Endometrial microvascular endothelial cells (primary cell): ENCODE results near the gene C7orf57. TPM values are rescaled to one million over a fixed set of nuclear protein-coding genes. Genes with fewer than 3 reads are reported as not detected.
"Not testable (repeated sequence)": the region's sequence is repeated elsewhere in the genome, so short reads cannot be mapped to it uniquely, and the experiment has no call there.

Experiments used
- in situ Hi-C: cut with HindIII; loops from 2 replicates; pipeline ENCODE4 v1.10.0; 2017; ENCODE audit warnings: low sequenced_read_pairs, low pct_unique_long_range_greater_than_20kb; ENCODE audit errors: inconsistent ontology term
- total RNA-seq: library from RNA; depleted of rRNA; stranded (reverse); fragments of >200 nt; gene quantifications from one replicate; pipeline ENCODE4 v1.2.3, GENCODE V29; 2015; ENCODE audit errors: inconsistent ontology term

C7orf57 gene
- total RNA-seq = not detected

- in situ Hi-C loops = no loop called here
Observed at GRCh38 chr7:48035301-48035966, at the start of gene C7orf57. Gene C7orf57 (plus strand): TSS chr7:48035543. CDS start chr7:48036309, 766 bp downstream.

DNA sequence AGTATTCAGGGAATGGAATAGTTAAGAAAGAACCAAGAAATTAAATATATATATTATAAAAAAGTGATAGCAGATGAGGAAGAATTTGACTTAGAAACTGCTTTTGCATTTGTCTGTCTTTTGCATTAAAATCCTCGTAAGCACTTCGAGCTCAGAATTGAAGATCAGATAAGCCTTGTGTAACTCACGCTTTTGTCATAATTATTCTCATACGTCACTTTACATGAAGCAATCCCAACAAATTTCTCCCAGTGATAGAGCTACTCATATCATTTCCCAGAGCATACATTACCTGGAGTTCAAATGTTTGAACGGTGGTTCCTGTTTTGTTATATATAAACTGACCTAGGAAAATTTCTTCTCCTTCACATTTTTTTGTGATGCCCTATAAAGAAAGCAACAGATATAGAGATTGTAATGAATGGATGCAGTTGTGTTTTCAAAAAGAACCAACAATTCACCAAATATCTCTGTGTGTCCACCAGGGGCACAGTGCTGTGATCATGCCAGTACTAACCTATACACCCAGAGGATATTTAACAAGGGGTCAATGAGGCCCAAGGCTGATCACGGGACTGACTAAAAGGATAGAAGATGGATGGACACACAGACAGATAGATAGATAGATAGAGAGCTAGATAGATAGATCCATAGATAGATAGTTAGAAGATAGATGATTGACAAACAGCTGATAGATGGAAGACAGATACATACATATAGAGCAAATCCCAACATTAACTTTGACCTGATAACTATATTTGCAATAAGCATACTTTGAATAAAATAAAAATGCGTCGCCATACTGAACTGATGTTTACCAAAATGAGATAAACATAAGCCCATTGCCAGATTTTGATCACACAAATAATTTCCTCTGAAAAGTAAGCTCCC is 46.6 kb upstream of the C7orf57 start:
- in situ Hi-C loops = loop anchor here (25.0 kb wide), 1 partner anchor 99 kb away; the partner anchor contains the start of gene UPP1

DNA sequence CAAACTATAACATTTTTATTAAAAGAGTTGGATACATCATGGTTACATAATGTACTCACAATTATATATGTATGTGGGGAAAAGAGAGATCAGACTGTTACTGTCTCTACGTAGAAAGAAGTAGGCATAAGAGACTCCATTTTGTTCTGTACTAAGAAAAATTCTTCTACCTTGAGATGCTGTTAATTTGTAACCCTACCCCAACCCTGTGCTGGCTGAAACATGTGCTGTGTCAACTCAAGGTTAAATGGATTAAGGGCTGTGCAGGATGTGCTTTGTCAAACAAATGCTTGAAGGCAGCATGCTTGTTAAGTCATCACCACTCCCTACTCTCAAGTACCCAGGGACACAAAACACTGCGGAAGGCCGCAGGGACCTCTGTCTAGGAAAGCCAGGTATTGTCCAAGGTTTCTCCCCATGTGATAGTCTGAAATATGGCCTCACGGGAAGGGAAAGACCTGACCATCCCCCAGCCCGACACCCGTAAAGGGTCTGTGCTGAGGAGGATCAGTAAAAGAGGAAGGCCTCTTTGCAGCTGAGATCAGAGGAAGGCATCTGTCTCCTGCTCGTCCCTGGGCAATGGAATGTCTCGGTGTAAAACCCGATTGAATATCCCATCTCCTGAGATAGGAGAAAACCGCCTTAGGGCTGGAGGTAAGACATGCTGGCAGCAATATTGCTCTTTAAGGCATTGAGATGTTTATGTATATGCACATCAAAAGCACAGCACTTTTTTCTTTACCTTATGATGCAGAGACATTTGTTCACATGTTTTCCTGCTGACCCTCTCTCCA is 45.5 kb upstream of the C7orf57 start:
- in situ Hi-C loops = loop anchor here (25.0 kb wide), 1 partner anchor 97 kb away; the partner anchor contains the start of gene UPP1

GRCh38 chr7:47990592-47990991 is 44.8 kb upstream of the C7orf57 start:
- in situ Hi-C loops = loop anchor here (25.0 kb wide), 1 partner anchor 97 kb away; the partner anchor contains the start of gene UPP1

GRCh38 chr7:47991270-47991669 is 44.1 kb upstream of the C7orf57 start:
- in situ Hi-C loops = loop anchor here (25.0 kb wide), 1 partner anchor 96 kb away; the partner anchor contains the start of gene UPP1

GRCh38 chr7:47991741-47992311 is 43.5 kb upstream of the C7orf57 start:
- in situ Hi-C loops = loop anchor here (25.0 kb wide), 1 partner anchor 95 kb away; the partner anchor contains the start of gene UPP1

GRCh38 chr7:47992446-47992845 is 42.9 kb upstream of the C7orf57 start:
- in situ Hi-C loops = loop anchor here (25.0 kb wide), 1 partner anchor 95 kb away; the partner anchor contains the start of gene UPP1

GRCh38 chr7:47999413-47999812 is 35.9 kb upstream of the C7orf57 start:
- in situ Hi-C loops = loop anchor here (25.0 kb wide), 1 partner anchor 88 kb away; the partner anchor contains the start of gene UPP1

- in situ Hi-C loops = not testable (repeated sequence)
Observed at GRCh38 chr7:48000164-48000563, 35.2 kb upstream of the C7orf57 start.

- in situ Hi-C loops = no loop called here
Observed at GRCh38 chr7:48004032-48004431, 31.3 kb upstream of the C7orf57 start.

DNA sequence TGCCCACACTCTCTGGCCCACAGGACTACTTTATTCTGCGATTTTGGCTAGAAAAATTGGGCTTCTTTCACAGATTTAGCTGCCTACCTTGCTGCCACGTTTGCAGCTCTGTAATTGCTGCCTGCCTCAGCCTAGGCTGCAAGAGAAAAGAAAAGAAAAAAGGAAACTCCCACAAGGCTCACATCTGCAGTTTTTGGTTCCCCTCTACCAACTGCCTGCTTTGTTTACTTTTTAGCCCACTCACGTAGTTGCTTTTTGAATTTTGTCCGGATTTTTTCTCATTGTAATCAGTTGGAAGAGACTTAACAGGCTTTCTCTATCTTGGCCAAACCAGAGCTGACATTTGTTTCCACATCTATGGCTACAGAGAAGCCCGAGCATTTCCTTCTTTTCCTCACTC is 30.7 kb upstream of the C7orf57 start:
- in situ Hi-C loops = no loop called here

DNA sequence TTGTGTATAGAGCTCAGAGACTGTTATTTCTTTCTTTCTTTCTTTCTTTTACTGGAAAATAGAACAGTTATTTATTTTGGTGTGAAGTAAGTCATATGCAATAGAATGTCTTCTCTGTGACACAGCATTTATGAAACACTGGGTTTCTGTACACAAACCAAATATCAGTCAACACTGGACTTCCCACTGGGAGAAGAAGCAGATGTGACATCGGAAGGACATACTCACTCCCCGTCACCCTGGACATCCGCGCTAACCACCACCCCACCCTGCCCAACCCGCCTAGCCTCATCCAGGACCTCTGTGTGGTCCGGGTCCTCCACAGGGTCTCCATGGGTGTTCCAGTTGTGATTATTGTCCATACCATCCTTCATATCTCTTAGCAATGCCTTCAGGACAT is 28.5 kb upstream of the C7orf57 start:
- in situ Hi-C loops = no loop called here

- in situ Hi-C loops = no loop called here
Observed at GRCh38 chr7:48009257-48009656, 26.1 kb upstream of the C7orf57 start.

DNA sequence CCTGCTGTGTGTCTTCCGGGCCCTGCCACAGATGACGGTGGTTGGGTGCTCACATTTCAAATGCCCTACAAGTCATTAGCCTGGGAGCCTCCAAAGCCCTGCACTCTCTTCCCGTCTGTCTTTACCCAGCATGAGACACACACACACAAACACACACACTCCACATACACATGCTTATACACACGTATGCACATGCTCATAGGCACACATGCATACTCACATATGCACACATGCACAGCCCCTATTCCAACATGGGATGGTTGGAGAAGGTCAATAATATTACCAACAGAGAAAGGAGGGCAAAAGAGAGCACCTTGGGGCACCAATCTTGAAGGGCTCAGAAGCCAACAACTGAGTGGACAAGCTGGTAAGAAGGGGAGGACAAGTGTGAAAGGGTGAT is 25.4 kb upstream of the C7orf57 start:
- in situ Hi-C loops = no loop called here

DNA sequence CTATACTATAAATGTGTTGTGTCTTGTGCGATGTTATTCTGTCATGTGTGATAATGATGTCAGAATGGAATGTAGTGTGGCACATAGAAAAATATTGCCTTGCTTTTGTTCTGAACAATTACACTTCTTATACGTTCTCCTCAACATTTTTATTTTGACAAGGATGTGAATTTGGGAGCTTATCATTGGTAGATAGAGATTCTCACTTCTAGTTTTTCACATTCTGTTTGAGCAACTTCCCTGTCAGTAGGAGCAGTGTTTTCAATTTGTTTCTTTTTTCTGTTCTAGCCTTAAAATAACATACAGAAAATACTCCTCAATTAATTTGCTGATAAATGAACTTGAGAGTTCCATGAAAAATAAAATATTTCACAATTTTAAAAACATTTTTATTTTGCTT is 24.0 kb upstream of the C7orf57 start:
- in situ Hi-C loops = no loop called here

DNA sequence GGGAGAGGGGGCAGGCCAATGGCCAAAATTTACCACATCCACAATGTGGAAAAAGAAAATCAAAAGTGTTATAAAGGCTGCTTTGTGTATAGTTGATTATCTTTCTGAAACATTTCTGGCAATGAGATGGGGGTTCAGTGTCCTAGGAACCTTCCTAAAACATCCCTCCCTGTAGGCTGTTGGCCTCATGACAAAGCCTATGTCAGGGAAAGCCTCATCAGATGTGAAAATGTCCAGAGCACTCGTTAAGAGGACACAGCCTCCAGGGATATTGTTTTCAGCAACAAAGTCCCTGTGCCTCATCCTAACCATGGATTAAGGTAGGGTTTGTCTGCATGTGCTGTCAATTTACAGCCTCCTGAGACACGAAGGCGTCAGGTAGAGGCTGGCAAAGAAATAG is 23.4 kb upstream of the C7orf57 start:
- in situ Hi-C loops = no loop called here

GRCh38 chr7:48016641-48017040 is 18.7 kb upstream of the C7orf57 start:
- in situ Hi-C loops = no loop called here

DNA sequence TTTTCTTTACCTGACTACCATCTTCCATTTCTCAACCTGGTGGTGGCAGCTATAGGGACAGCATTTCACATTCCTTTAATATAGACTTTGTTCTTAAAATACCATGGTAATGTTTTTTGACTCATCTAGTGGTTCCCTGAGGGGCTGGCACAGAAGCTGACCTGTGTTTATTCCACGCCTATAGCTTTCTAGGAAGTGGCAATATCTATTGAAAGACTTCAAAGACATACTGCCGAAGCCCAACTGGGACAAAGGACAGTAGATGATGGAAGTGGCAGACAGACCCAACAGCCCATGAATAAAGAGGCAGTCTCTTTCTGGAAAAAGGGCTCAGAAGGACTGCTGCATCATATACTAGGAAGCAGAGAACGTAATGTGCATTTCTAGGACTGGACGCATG is 17.7 kb upstream of the C7orf57 start:
- in situ Hi-C loops = no loop called here

DNA sequence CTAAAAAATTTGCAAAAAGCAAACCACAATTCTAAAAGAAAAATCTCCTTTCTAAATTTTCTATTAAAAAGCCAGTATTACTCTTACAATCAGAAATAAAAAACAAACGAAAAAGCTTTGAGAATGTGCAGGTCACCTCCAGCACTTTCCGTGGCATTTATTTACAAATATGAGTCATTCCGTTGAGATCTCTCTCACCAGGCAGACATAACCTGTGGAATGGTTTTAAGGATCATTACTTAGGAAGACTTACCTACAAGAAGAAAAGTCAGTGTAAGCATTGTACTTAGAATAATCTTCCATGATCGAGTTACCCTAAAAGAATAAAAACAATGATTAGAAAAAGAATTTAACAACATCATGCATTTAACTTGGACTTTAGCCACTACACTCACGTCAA is 9.7 kb upstream of the C7orf57 start:
- in situ Hi-C loops = no loop called here
